Heart right ventricle (tissue), 16 donors: ENCODE data around the gene PRG3. TPM values are rescaled to one million over a fixed set of nuclear protein-coding genes. Genes with fewer than 3 reads are reported as not detected.
"Not testable (repeated sequence)": the region's sequence is repeated elsewhere in the genome, so short reads cannot be mapped to it uniquely, and the experiment has no call there.

Experiments
- ATAC-seq, 8 donors: fragments of 200-7000 bp; cut with Tn5 transposase; one replicate each; pipeline ENCODE4 v1.9.1; 2020; ENCODE audit warnings: mild to moderate bottlenecking in 8 of 8, moderate library complexity in 8 of 8, moderate number of reproducible peaks in 1 of 8
- DNase-seq, 2 donors: peaks; one replicate each; pipeline ENCODE4 v3.0.0-alpha.2; 2020
- H3K27ac ChIP-seq, 10 donors: fragments of 200-600 bp; sonication (generic) in 2 of 10; one replicate each; pipeline versions ENCODE4 v1.5.0 to v1.8.0; 2020 to 2022; ENCODE audit warnings: mild to moderate bottlenecking in 3 of 10
- H3K27me3 ChIP-seq, 7 donors: fragments of 200-600 bp; one replicate each; pipeline ENCODE4 v1.8.0; 2021 to 2022; ENCODE audit warnings: mild to moderate bottlenecking in 2 of 7
- H3K36me3 ChIP-seq, 9 donors: fragments of 200-600 bp; sonication (generic) in 1 of 9; one replicate each; pipeline versions ENCODE4 v1.5.0 to v1.8.0; 2020 to 2022; ENCODE audit warnings: mild to moderate bottlenecking in 2 of 9
- H3K4me1 ChIP-seq, 9 donors: fragments of 200-600 bp; sonication (generic) in 1 of 9; one replicate each; pipeline versions ENCODE4 v1.5.0 to v1.8.0; 2020 to 2022; ENCODE audit warnings: mild to moderate bottlenecking in 4 of 9
- H3K4me3 ChIP-seq, 10 donors: fragments of 200-600 bp; sonication (generic) in 2 of 10; one replicate each; pipeline versions ENCODE4 v1.5.0 to v1.8.0; 2020 to 2022; ENCODE audit warnings: mild to moderate bottlenecking in 7 of 10, moderate library complexity in 2 of 10
- H3K9me3 ChIP-seq, 11 donors: fragments of 200-600 bp in 10 of 11; sonication (generic) in 2 of 11; one replicate each; pipeline versions ENCODE4 v1.5.0 to v1.8.0; 2013 to 2022; ENCODE audit warnings: mild to moderate bottlenecking in 2 of 11, control low read depth in 1 of 11, moderate library complexity in 1 of 11
- WGBS, 2 donors: extraction: QIAGEN DNeasy Blood & Tissue Kit; methylation state at CpG; one replicate each; pipeline ENCODE4 v1.1.7; 2013; ENCODE audit warnings: inconsistent platforms in 1 of 2; 5-methylcytosine and 5-hydroxymethylcytosine counted together
- intact Hi-C, 10 donors: fragments of 100-400 bp; cut with DNase I; formaldehyde crosslinking; loops; one replicate each; pipeline versions ENCODE4 v1.11.1 to v1.14.2; 2022
- polyA plus RNA-seq, 2 donors: library from polyadenylated mRNA; stranded (reverse); fragments of 200-250 nt; gene quantifications; one replicate each; pipeline ENCODE4 v1.2.3, GENCODE V29; 2013
- total RNA-seq, 10 donors: library from RNA; stranded (reverse); fragmentation: NEBNext Ultra II Directional in 3 of 10; extraction: Animal tissue kit (Norgen Biotek cat#: 25700) in 3 of 10; gene quantifications; one replicate each; pipeline versions ENCODE4 v1.2.1 to v1.2.4, GENCODE V29; 2021 to 2023
- TF ChIP-seq, protein P1 (sequence below), 9 donors: fragments of 200-600 bp; sonication (generic) in 2 of 9; IDR thresholded peaks; one replicate each; pipeline versions ENCODE4 v1.5.0 to v1.8.0; 2021 to 2022; ENCODE audit warnings: antibody characterized with exemption in 9 of 9, mild to moderate bottlenecking in 5 of 9, moderate library complexity in 1 of 9
- donor health status: Arrhythmogenic right ventricular cardiomyopathy.
- donor health status: ischemic (EF 13 %, LVEDD 7.1; RV severe dilation, severe dysfunction).
- donor health status: healthy with polysubstance abuse.
- donor health status: DM: no; HTN: yes; CAD: no.
- donor health status: DM: no; HTN: no; CAD: no.
- donor health status: ischemic (EF 25% LVEDD 6.9; RV normal size, moderate dysfunction).
- donor health status: ischemic (EF 25% LVEDD 5.7; RV mildly dilated, moderate dysfunction).
- donor health status: healthy.
- donor health status: DM: yes; HTN: yes; CAD: no.
- donor health status: Ischemic cardiomyopathy.
- donor health status: ischemic (EF 35%, LVEDD 5.7; RV mildly dilated, moderate dysfunction).
- donor health status: nonischemic (EF 11% LVEDD 7.7; RV severe dilation, severe dysfunction).
- donor health status: DM: yes; HTN: yes; CAD: no.
- donor health status: PGD.
- donor health status: ischemic (EF 29% LVEDD 5.4; RV normal size, mild dysfunction).
- donor health status: nonischemic (EF 23%, LVEDD 6.1; RV moderate dilation, normal function).

Gene PRG3
- total and polyA plus RNA-seq, 12 donors, result not detected

DNA sequence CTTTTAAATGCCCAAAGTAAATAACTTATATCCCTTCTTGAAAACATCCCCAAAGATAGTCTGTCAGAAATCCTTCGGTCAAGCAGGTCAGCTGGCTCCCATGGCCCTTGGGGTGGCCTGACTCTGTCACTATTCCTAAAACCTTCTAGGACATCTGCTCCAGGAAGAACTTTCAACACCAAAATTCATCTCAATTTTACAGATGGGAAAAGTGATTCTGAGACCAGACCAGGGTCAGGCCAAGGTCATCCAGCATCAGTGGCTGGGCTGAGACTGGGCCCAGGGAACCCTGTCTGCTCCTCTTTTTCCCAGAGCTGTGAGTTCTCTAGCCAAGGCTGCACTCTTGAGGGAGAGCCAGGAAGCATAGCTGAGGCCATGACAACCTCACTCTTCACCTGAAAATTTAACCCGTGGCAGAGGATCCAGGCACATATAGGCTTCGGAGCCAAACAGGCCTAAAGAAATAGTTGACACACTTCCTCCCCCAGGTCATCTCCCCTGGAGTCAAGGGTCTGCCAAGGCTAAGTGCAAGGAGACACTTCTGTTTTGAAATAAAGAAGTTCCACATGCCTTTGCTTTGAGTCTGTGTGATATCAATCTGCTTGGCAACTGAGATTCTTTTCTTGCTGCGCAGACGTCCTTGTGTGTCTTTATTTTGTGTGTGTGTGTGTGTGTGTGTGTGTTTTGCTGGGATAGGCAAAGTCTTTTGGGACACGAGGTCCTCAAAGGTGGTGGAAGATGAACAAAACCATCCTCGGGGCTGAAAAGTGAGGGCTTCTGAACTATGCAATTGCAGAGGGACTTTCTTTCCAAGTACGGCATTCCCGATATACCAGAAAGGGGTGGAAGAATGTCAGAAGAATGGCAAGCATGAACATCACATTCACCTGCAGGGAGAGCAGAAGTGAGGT lies 26.3 kb upstream of the PRG3 start:
- H3K36me3 ChIP-seq, result peaks cover 0 to 61% (median 43%) of the 10 kb centered on the region in 9 donors
- WGBS, 2 donors, result 61 to 68% methylated on average over 9 of the region's 9 CpGs
- H3K4me3 ChIP-seq, result no peak overlapping the region
- peak overlapping the region in 9 of 10 donors; percentile 49 to 82 (median 73) for H3K27ac ChIP-seq
- DNase-seq (peak; percentile 43 to 64), ATAC-seq (peak; percentile 36 to 92 (median 78))
- TF ChIP-seq, protein P1, sequence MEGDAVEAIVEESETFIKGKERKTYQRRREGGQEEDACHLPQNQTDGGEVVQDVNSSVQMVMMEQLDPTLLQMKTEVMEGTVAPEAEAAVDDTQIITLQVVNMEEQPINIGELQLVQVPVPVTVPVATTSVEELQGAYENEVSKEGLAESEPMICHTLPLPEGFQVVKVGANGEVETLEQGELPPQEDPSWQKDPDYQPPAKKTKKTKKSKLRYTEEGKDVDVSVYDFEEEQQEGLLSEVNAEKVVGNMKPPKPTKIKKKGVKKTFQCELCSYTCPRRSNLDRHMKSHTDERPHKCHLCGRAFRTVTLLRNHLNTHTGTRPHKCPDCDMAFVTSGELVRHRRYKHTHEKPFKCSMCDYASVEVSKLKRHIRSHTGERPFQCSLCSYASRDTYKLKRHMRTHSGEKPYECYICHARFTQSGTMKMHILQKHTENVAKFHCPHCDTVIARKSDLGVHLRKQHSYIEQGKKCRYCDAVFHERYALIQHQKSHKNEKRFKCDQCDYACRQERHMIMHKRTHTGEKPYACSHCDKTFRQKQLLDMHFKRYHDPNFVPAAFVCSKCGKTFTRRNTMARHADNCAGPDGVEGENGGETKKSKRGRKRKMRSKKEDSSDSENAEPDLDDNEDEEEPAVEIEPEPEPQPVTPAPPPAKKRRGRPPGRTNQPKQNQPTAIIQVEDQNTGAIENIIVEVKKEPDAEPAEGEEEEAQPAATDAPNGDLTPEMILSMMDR (IDR thresholded peaks at IDR 0.05), result peak in 3 of 9 donors; percentile 24 to 42 (median 30)
- no peaks in the 10 kb centered on the region for H3K9me3 ChIP-seq
- intact Hi-C loops, result loop anchor here in 2 of 10 donors (5.0 kb wide), 2 partner anchors 50 to 55 kb away; no protein-coding TSS in a partner anchor
- H3K27me3 ChIP-seq, result no peaks in the 10 kb centered on the region
- H3K4me1 ChIP-seq, result peaks cover 6 to 38% (median 30%) of the 10 kb centered on the region in 9 donors

GRCh38 chr11:57406337-57406904 lies 25.5 kb upstream of the PRG3 start:
- no peak overlapping the region for H3K4me3 ChIP-seq
- peak overlapping the region in 9 of 10 donors; percentile 49 to 82 (median 73) for H3K27ac ChIP-seq
- DNase-seq (peak; percentile 25 to 49), ATAC-seq (peak; percentile 74 to 89 (median 79))
- intact Hi-C loops, result loop anchor here in 2 of 10 donors (5.0 kb wide), 2 partner anchors 49 to 54 kb away; no protein-coding TSS in a partner anchor
- H3K4me1 ChIP-seq, result peaks cover 6 to 38% (median 30%) of the 10 kb centered on the region in 9 donors
- no peaks in the 10 kb centered on the region for H3K9me3 ChIP-seq
- H3K27me3 ChIP-seq, result no peaks in the 10 kb centered on the region
- TF ChIP-seq, protein P1 (IDR thresholded peaks at IDR 0.05), result no peak
- 45 to 57% methylated on average over 4 of the region's 4 CpGs for WGBS, 2 donors
- H3K36me3 ChIP-seq, result peaks cover 0 to 52% (median 40%) of the 10 kb centered on the region in 9 donors

DNA sequence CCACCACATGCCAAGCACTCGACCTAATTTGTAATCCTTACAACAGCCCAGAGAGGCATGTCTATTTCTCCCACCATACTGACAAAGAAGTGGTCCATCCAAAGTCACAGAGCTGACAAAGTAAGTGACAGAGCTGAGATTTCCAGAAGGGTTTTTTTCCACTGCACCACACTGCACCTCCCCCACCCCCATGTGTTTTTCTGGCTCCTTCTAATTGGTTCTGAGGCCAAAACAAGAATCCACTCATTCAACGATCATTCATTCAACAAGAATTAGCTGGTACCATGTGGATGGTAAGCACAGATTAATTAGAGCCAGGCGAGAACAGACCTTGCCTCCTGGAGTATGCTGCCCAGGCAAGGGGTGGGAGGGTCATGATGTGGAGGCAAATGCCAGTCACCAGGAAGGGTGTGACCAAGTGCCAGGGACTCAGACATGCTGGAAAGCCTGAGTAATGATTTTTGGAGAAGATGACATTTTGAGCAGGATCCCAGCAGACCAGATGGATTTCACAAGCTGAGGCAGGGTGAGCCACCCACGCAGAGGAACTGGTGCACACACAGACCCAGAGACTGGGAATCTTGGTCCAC lies 24.4 kb upstream of the PRG3 start:
- no peaks in the 10 kb centered on the region for H3K9me3 ChIP-seq
- ATAC-seq (peak in 2 of 8 donors; percentile 29 to 52), DNase-seq (no peak)
- H3K36me3 ChIP-seq, result peaks cover 0 to 42% (median 31%) of the 10 kb centered on the region in 9 donors
- peaks cover 6 to 37% (median 30%) of the 10 kb centered on the region in 9 donors for H3K4me1 ChIP-seq
- no peak overlapping the region for H3K4me3 ChIP-seq
- H3K27me3 ChIP-seq, result no peaks in the 10 kb centered on the region
- WGBS, 2 donors, result 84 to 85% methylated on average over 4 of the region's 4 CpGs
- TF ChIP-seq, protein P1 (IDR thresholded peaks at IDR 0.05), result no peak
- intact Hi-C loops, result loop anchor here in 2 of 10 donors (5.0 kb wide), 2 partner anchors 48 to 53 kb away; no protein-coding TSS in a partner anchor
- peak overlapping the region in 9 of 10 donors; percentile 20 to 82 (median 73) for H3K27ac ChIP-seq

GRCh38 chr11:57403802-57404147 lies 22.8 kb upstream of the PRG3 start:
- ATAC-seq (no peak), DNase-seq (no peak)
- H3K27me3 ChIP-seq, result no peaks in the 10 kb centered on the region
- H3K36me3 ChIP-seq, result peaks cover 0 to 26% (median 16%) of the 10 kb centered on the region in 9 donors
- no peak overlapping the region for H3K27ac ChIP-seq
- H3K9me3 ChIP-seq, result no peaks in the 10 kb centered on the region
- H3K4me3 ChIP-seq, result no peak overlapping the region
- intact Hi-C loops, result no loop called here
- WGBS, 2 donors, result 82 to 87% methylated on average over 2 of the region's 2 CpGs
- TF ChIP-seq, protein P1 (IDR thresholded peaks at IDR 0.05), result no peak
- peaks cover 6 to 36% (median 30%) of the 10 kb centered on the region in 9 donors for H3K4me1 ChIP-seq

GRCh38 chr11:57403003-57403801 lies 22.3 kb upstream of the PRG3 start:
- intact Hi-C loops, result not testable (repeated sequence)

More at GRCh38 chr11:57403003-57403801, 22.3 kb upstream of the PRG3 start:
- peaks cover 0 to 20% (median 13%) of the 10 kb centered on the region in 9 donors for H3K36me3 ChIP-seq
- WGBS, 2 donors, result 82 to 84% methylated on average over 6 of the region's 6 CpGs
- not testable (repeated sequence) for H3K27ac ChIP-seq, DNase-seq, H3K27me3 ChIP-seq, H3K4me3 ChIP-seq, ATAC-seq, H3K9me3 ChIP-seq
- peaks cover 6 to 34% (median 30%) of the 10 kb centered on the region in 9 donors for H3K4me1 ChIP-seq
